WTC11 (cell line): ENCODE data around the gene MIOX. TPM values are rescaled to one million over a fixed set of nuclear protein-coding genes. Genes with fewer than 3 reads are reported as not detected.

Experiments used
- ATAC-seq: fragments of 200-7000 bp; cut with Tn5 transposase; 2 replicates; pipeline ENCODE4 v1.10.0; 2021; ENCODE audit warnings: mild to moderate bottlenecking, moderate library complexity
- CTCF ChIA-PET: fragments of 300-600 bp; sonication (Branson Sonifier 250); formaldehyde crosslinking; loops from one replicate; lab custom pipeline; 2021; ENCODE audit warnings: antibody characterized with exemption; lab: Charles Lee
- POLR2A ChIA-PET: fragments of 350-600 bp; sonication (Branson Sonifier 250); formaldehyde crosslinking; loops from one replicate; lab custom pipeline; 2021; ENCODE audit warnings: antibody characterized with exemption; lab: Charles Lee
- DNase-seq: peaks from one replicate; pipeline ENCODE4 v3.0.0; 2021; ENCODE audit warnings: low spot score
- H3K27ac Mint-ChIP-seq: 2 replicates; pipeline ENCODE4 v1.8.0; 2021; ENCODE audit warnings: mixed read lengths
- H3K27me3 Mint-ChIP-seq: 2 replicates; pipeline ENCODE4 v1.8.0; 2021; ENCODE audit warnings: low read depth, mild to moderate bottlenecking, moderate library complexity, mixed read lengths
- H3K36me3 Mint-ChIP-seq: 2 replicates; pipeline ENCODE4 v1.8.0; 2021; ENCODE audit warnings: mixed read lengths
- H3K4me1 Mint-ChIP-seq: 2 replicates; pipeline ENCODE4 v1.8.0; 2022; ENCODE audit warnings: mixed read lengths
- H3K4me3 Mint-ChIP-seq: 2 replicates; pipeline ENCODE4 v1.8.0; 2021; ENCODE audit warnings: mild to moderate bottlenecking, moderate library complexity, mixed read lengths
- H3K9me3 Mint-ChIP-seq: 2 replicates; pipeline ENCODE4 v1.8.0; 2021; ENCODE audit warnings: mixed read lengths
- AFF4 ChIP-seq: sonication (generic); formaldehyde crosslinking; IDR thresholded peaks from 2 replicates; pipeline ENCODE4 v1.8.1; 2023; ENCODE audit warnings: mild to moderate bottlenecking, missing genetic modification reagents, borderline replicate concordance
- AR ChIP-seq: fragments of 250-450 bp; sonication (Bioruptor Pico); IDR thresholded peaks from 2 replicates; pipeline ENCODE4 v1.9.0; 2021; ENCODE audit warnings: mild to moderate bottlenecking
- ATF6 ChIP-seq: sonication (generic); formaldehyde crosslinking; IDR thresholded peaks from 2 replicates; pipeline ENCODE4 v1.8.1; 2023; ENCODE audit warnings: mild to moderate bottlenecking, missing genetic modification reagents
- E2F1 ChIP-seq: sonication (generic); formaldehyde crosslinking; IDR thresholded peaks from 2 replicates; pipeline ENCODE4 v1.8.0; 2022; ENCODE audit warnings: mild to moderate bottlenecking, missing genetic modification reagents
- HMGXB4 ChIP-seq: sonication (generic); formaldehyde crosslinking; IDR thresholded peaks from 2 replicates; pipeline ENCODE4 v1.8.1; 2023; ENCODE audit warnings: mild to moderate bottlenecking, moderate library complexity, missing genetic modification reagents
- IRF1 ChIP-seq: sonication (generic); formaldehyde crosslinking; IDR thresholded peaks from 2 replicates; pipeline ENCODE4 v1.8.0; 2023; ENCODE audit warnings: missing genetic modification reagents
- NFYB ChIP-seq: sonication (generic); formaldehyde crosslinking; conservative IDR thresholded peaks from 2 replicates; pipeline ENCODE4 v1.8.0; 2022; ENCODE audit warnings: low read depth, missing genetic modification reagents
- OVOL2 ChIP-seq: fragments of 250-450 bp; sonication (Bioruptor Pico); IDR thresholded peaks from 2 replicates; pipeline ENCODE4 v1.9.0; 2021; ENCODE audit warnings: mild to moderate bottlenecking, borderline replicate concordance
- PREB ChIP-seq: sonication (generic); formaldehyde crosslinking; IDR thresholded peaks from 2 replicates; pipeline ENCODE4 v1.8.1; 2022; ENCODE audit warnings: mild to moderate bottlenecking, missing genetic modification reagents, moderate library complexity, borderline replicate concordance
- ZMAT4 ChIP-seq: fragments of 250-450 bp; sonication (Bioruptor Pico); IDR thresholded peaks from 2 replicates; pipeline ENCODE4 v1.9.0; 2021; ENCODE audit warnings: mild to moderate bottlenecking
- ZNF532 ChIP-seq: fragments of 250-450 bp; sonication (Bioruptor Pico); IDR thresholded peaks from 2 replicates; pipeline ENCODE4 v1.9.0; 2021; ENCODE audit warnings: mild to moderate bottlenecking, borderline replicate concordance
- total RNA-seq: library from RNA; stranded (reverse); gene quantifications from 3 replicates; pipeline ENCODE4 v1.2.3, GENCODE V29; 2021

MIOX gene
- total RNA-seq, 1 experiment from 2014 or later, result 0.33 TPM

- Mint-ChIP-seq H3K4me3 (no peak overlapping the region), H3K4me1 (peaks cover 24% of the 10 kb centered on the region), H3K27me3 (no peaks in the 10 kb centered on the region), H3K27ac (no peak overlapping the region), H3K36me3 (peaks cover 9% of the 10 kb centered on the region), H3K9me3 (no peaks in the 10 kb centered on the region)
- ChIA-PET POLR2A (interaction anchor here (0.6 kb wide), 1 partner anchor 571 kb away, joined by 3 read pairs; no protein-coding TSS in a partner anchor), CTCF (interaction anchor here (1.0 to 2.1 kb wide), 6 partner anchors 15 to 93 kb away, joined by 3 to 12 read pairs (median 5); partner anchors contain the start of genes SCO2 and SYCE3)
- peak; percentile 51 for DNase-seq
- TF ChIP-seq ZMAT4 (CRISPR knock-in tag) (no peak), ATF6 (no peak), PREB (CRISPR knock-in tag) (no peak), HMGXB4 (no peak), AR (no peak), IRF1 (no peak), OVOL2 (CRISPR knock-in tag) (no peak), AFF4 (CRISPR knock-in tag) (no peak)
- peak; percentile 62 for ATAC-seq
Observed at GRCh38 chr22:50469377-50470305, 17.0 kb upstream of the MIOX start.

- Mint-ChIP-seq H3K9me3 (no peaks in the 10 kb centered on the region), H3K4me3 (no peak overlapping the region), H3K4me1 (peaks cover 27% of the 10 kb centered on the region), H3K27ac (no peak overlapping the region; the same call in 1 of the 2 replicates), H3K27me3 (peaks cover 2% of the 10 kb centered on the region), H3K36me3 (peaks cover 9% of the 10 kb centered on the region)
- CTCF ChIA-PET, result interaction anchor here (1.3 to 2.1 kb wide), 5 partner anchors 20 to 92 kb away, joined by 3 to 12 read pairs (median 6); partner anchors contain the start of genes SCO2 and SYCE3
- POLR2A ChIA-PET, result no interaction called here
- no peak for DNase-seq
- no peak for ATAC-seq
- TF ChIP-seq ZNF532 (CRISPR knock-in tag), result no peak
- no peak for TF ChIP-seq E2F1 (CRISPR knock-in tag)
- TF ChIP-seq NFYB, result no peak
Observed at GRCh38 chr22:50470491-50470890, 16.2 kb upstream of the MIOX start.
